GM12878 (cell line): ENCODE measurements around the gene ARHGAP44. TPM values are rescaled to one million over a fixed set of nuclear protein-coding genes. Genes with fewer than 3 reads are reported as not detected.

ENCODE experiments used
- ATAC-seq: fragments of 200-7000 bp; cut with Tn5 transposase; 3 replicates; pipeline ENCODE4 v1.9.1; 2020; ENCODE audit warnings: mild to moderate bottlenecking, moderate library complexity
- BruUV-seq: library from RNA; stranded (reverse); fragments of 400-500 nt; replicated peaks from 2 replicates; lab custom pipeline; 2021; lab: Mats Ljungman, UMichigan
- CTCF ChIA-PET: fragments of 300-600 bp; sonication (Branson Sonifier 250); formaldehyde crosslinking; extraction: SDS; loops from one replicate; lab custom pipeline; 2021; ENCODE audit warnings: inconsistent platforms; lab: Yijun Ruan, JAX
- POLR2A ChIA-PET: fragments of 350-600 bp; formaldehyde crosslinking; extraction: SDS; loops from one replicate; lab custom pipeline; 2021; ENCODE audit warnings: inconsistent platforms; lab: Charles Lee
- RAD21 ChIA-PET: fragments of 300-600 bp; sonication (Branson Sonifier 250); formaldehyde crosslinking; loops from one replicate; lab custom pipeline; 2023; ENCODE audit warnings: antibody characterized with exemption; ENCODE audit not compliant: unreplicated experiment; lab: Charles Lee
- SMC1A ChIA-PET: fragments of 300-600 bp; sonication (Branson Sonifier 250); formaldehyde crosslinking; loops from one replicate; lab custom pipeline; 2023; ENCODE audit not compliant: unreplicated experiment, uncharacterized antibody; lab: Charles Lee
- DNase-seq: peaks from one replicate; pipeline ENCODE4 v3.0.0-alpha.2; 2011; ENCODE audit warnings: low read depth, low spot score
- FAIRE-seq: peaks from 3 replicates; lab custom pipeline; 2011; peaks lifted over from hg19 to GRCh38; lab: Jason Lieb, UNC
- H2AFZ ChIP-seq: 2 replicates; pipeline ENCODE4 v1.6.0; 2011; ENCODE audit warnings: low read depth, low read length, control low read depth; ENCODE audit not compliant: control insufficient read depth
- H3K27ac ChIP-seq: 2 replicates; pipeline ENCODE4 v1.5.1; 2011; ENCODE audit warnings: control low read depth; ENCODE audit not compliant: control insufficient read depth, insufficient read depth
- H3K27me3 ChIP-seq, 2 experiments: replicated peaks in 1 of 2; 2 replicates each; pipeline versions ENCODE4 v1.6.0 to v1.6.1; 2011; ENCODE audit warnings: low read length in 1 of 2; ENCODE audit not compliant: control insufficient read depth in 2 of 2, insufficient read depth in 2 of 2
- H3K36me3 ChIP-seq, 2 experiments: 2 replicates each; pipeline ENCODE4 v1.5.1; 2011; ENCODE audit warnings: low read length in 1 of 2; ENCODE audit not compliant: control insufficient read depth in 2 of 2, insufficient read depth in 2 of 2
- H3K4me1 ChIP-seq: 2 replicates; pipeline ENCODE4 v1.6.1; 2011; ENCODE audit warnings: mild to moderate bottlenecking, low read length, moderate library complexity, mixed read lengths; ENCODE audit not compliant: control insufficient read depth, insufficient read depth
- H3K4me2 ChIP-seq: 2 replicates; pipeline ENCODE4 v1.6.0; 2011; ENCODE audit warnings: control low read depth; ENCODE audit not compliant: control insufficient read depth, insufficient read depth
- H3K4me3 ChIP-seq: fragments of 200-600 bp; sonication (generic); 2 replicates; pipeline ENCODE4 v1.5.1; 2016
- H3K79me2 ChIP-seq: 2 replicates; pipeline ENCODE4 v1.6.0; 2011; ENCODE audit warnings: low read length; ENCODE audit not compliant: control insufficient read depth, insufficient read depth
- H3K9ac ChIP-seq: 2 replicates; pipeline ENCODE4 v1.8.0; 2011; ENCODE audit warnings: low read length, control low read depth, mixed read lengths; ENCODE audit not compliant: control insufficient read depth, insufficient read depth
- H3K9me3 ChIP-seq: replicated peaks from 3 replicates; pipeline ENCODE4 v1.5.1; 2011; ENCODE audit warnings: mild to moderate bottlenecking, low read length; ENCODE audit not compliant: control insufficient read depth, insufficient read depth
- H4K20me1 ChIP-seq: 2 replicates; pipeline ENCODE4 v1.6.0; 2011; ENCODE audit not compliant: control insufficient read depth, insufficient read depth
- GABPA ChIP-seq: IDR thresholded peaks from 2 replicates; pipeline ENCODE4 v1.6.1; 2014; ENCODE audit warnings: antibody characterized with exemption, low read depth, mild to moderate bottlenecking, inconsistent platforms
- JUND ChIP-seq: IDR thresholded peaks from 2 replicates; pipeline ENCODE4 v1.6.1; 2012; ENCODE audit warnings: low read depth, mild to moderate bottlenecking, low read length, improper control_type of control experiment, moderate library complexity
- NR2C1 ChIP-seq: fragments of 450-650 bp; IDR thresholded peaks from 2 replicates; pipeline ENCODE4 v1.6.1; 2017; ENCODE audit warnings: antibody characterized with exemption, mild to moderate bottlenecking, moderate library complexity
- POLR2AphosphoS2 ChIP-seq: IDR thresholded peaks from 2 replicates; pipeline ENCODE4 v1.6.1; 2011; ENCODE audit warnings: low read depth, mild to moderate bottlenecking, low read length, improper control_type of control experiment, moderate library complexity
- YBX1 ChIP-seq: fragments of 450-650 bp; IDR thresholded peaks from 2 replicates; pipeline ENCODE4 v1.6.1; 2016; ENCODE audit warnings: antibody characterized with exemption
- ZNF207 ChIP-seq: fragments of 450-650 bp; IDR thresholded peaks from 2 replicates; pipeline ENCODE4 v1.6.1; 2014; ENCODE audit warnings: antibody characterized with exemption, mild to moderate bottlenecking, borderline replicate concordance
- ZNF384 ChIP-seq: IDR thresholded peaks from 2 replicates; pipeline ENCODE4 v1.6.1; 2012; ENCODE audit warnings: low read depth, mild to moderate bottlenecking, low read length, improper control_type of control experiment, borderline replicate concordance
- ZNF622 ChIP-seq: fragments of 450-650 bp; IDR thresholded peaks from 2 replicates; pipeline ENCODE4 v1.6.1; 2017; ENCODE audit warnings: mild to moderate bottlenecking, inconsistent platforms
- ZZZ3 ChIP-seq: IDR thresholded peaks from 2 replicates; pipeline ENCODE4 v1.6.1; 2011; ENCODE audit warnings: low read depth; ENCODE audit not compliant: control insufficient read depth, insufficient read length
- WGBS: methylation state at CpG from one replicate; pipeline ENCODE4 v1.1.6; 2016; ENCODE audit warnings: low lambda C conversion rate; ENCODE audit not compliant: insufficient replicate concordance, insufficient coverage; ENCODE audit errors: missing lambda C conversion rate; 5-methylcytosine and 5-hydroxymethylcytosine counted together
- in situ Hi-C: fragments of 300-500 bp; cut with MboI; formaldehyde crosslinking; loops from 9 replicates; pipeline ENCODE4 v1.14.3; 2018; ENCODE audit warnings: mixed read lengths
- intact Hi-C: fragments of 100-400 bp; cut with micrococcal nuclease; formaldehyde crosslinking; loops from one replicate; pipeline ENCODE4 v1.14.2; 2022; ENCODE audit not compliant: unreplicated experiment
- polyA plus RNA-seq, 11 experiments: library from polyadenylated mRNA; depleted of rRNA in 4 of 11; unstranded in 6 of 11; stranded (reverse) in 5 of 11; fragments of >200 nt; fragmentation: Nextera tagmentation in 4 of 11; fragmentation: Illumina TruSeq in 1 of 11; extraction: Ambion mirVana in 4 of 11; extraction: Trizol in 1 of 11; gene quantifications; 1 replicate in 1 of 11; 2 replicates in 10 of 11; pipeline versions ENCODE4 v1.2.1 to v1.2.3, GENCODE V29; 2011 to 2016; ENCODE audit warnings: inconsistent platforms in 2 of 11, missing spikeins in 2 of 11, low read depth in 1 of 11
- total RNA-seq, 4 experiments: library from RNA; depleted of rRNA in 3 of 4; stranded (reverse); fragments of >200 nt in 3 of 4; fragmentation: Illumina TruSeq in 1 of 4; extraction: Trizol in 1 of 4; gene quantifications; 2 replicates each; pipeline versions ENCODE4 v1.2.1 to v1.2.3, GENCODE V29; 2013 to 2021
- TF ChIP-seq, protein P1 (sequence below): IDR thresholded peaks from 2 replicates; pipeline ENCODE4 v1.6.1; 2011; ENCODE audit warnings: borderline replicate concordance, low read depth, mild to moderate bottlenecking, moderate library complexity, mixed read lengths, low read length; ENCODE audit not compliant: insufficient read depth; ENCODE audit errors: extremely low read length

Gene ARHGAP44
- total and polyA plus RNA-seq, 10 of the 15 experiments (the other 5 are each of a cell fraction or from before 2014, with no cell fraction given): 0.11 to 1.2 (median 0.48) TPM

GRCh38 chr17:12995896-12996295 is 206.6 kb downstream of the ARHGAP44 start:
- no TSS peak for BruUV-seq
- Histone ChIP-seq H3K79me2 (no peaks in the 10 kb centered on the region), H3K4me3 (no peak overlapping the region), H3K4me1 (no peaks in the 10 kb centered on the region), H3K4me2 (no peak overlapping the region), H3K27me3 (no peaks in the 10 kb centered on the region), H3K36me3 (peaks cover 46 to 58% of the 10 kb centered on the region in 2 experiments), H3K9ac (no peak overlapping the region), H2AFZ (no peak overlapping the region)
- DNase-seq (no peak), ATAC-seq (no peak), FAIRE-seq (no peak)
- POLR2A ChIA-PET: no interaction called here
- in situ Hi-C loops: no loop called here
- TF ChIP-seq ZNF384 (no peak), NR2C1 (no peak), POLR2AphosphoS2 (no peak), ZNF207 (no peak), ZNF622 (no peak), ZZZ3 (no peak), GABPA (no peak), JUND (no peak), YBX1 (no peak)
- TF ChIP-seq, all 136 proteins: peak for 0
- H4K20me1 ChIP-seq: no peaks in the 10 kb centered on the region
- intact Hi-C loops: no loop called here
- ChIA-PET CTCF (no interaction called here), SMC1A (no interaction called here), RAD21 (interaction anchor here (0.7 kb wide), 1 partner anchor 253 kb away, joined by 3 read pairs; no protein-coding TSS in a partner anchor)
- WGBS: 96% methylated on average over 19 of the region's 19 CpGs
- no peak overlapping the region for H3K27ac ChIP-seq
- H3K9me3 ChIP-seq: no peaks in the 10 kb centered on the region

GRCh38 chr17:12996357-12996756 is 207.1 kb downstream of the ARHGAP44 start:
- no peak for ATAC-seq
- H4K20me1 ChIP-seq: no peaks in the 10 kb centered on the region
- H3K36me3 ChIP-seq: peaks cover 46 to 56% of the 10 kb centered on the region in 2 experiments
- H3K4me2 ChIP-seq: no peak overlapping the region
- no peak for FAIRE-seq
- in situ Hi-C loops (no loop called here), intact Hi-C loops (no loop called here)
- RAD21 ChIA-PET: interaction anchor here (0.7 kb wide), 1 partner anchor 254 kb away, joined by 3 read pairs; no protein-coding TSS in a partner anchor
- BruUV-seq: no TSS peak
- H3K27me3 ChIP-seq: no peaks in the 10 kb centered on the region
- CTCF ChIA-PET: no interaction called here
- WGBS: 94% methylated on average over 10 of the region's 10 CpGs
- TF ChIP-seq, protein P1, sequence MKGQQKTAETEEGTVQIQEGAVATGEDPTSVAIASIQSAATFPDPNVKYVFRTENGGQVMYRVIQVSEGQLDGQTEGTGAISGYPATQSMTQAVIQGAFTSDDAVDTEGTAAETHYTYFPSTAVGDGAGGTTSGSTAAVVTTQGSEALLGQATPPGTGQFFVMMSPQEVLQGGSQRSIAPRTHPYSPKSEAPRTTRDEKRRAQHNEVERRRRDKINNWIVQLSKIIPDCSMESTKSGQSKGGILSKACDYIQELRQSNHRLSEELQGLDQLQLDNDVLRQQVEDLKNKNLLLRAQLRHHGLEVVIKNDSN: no peak
- no peaks in the 10 kb centered on the region for H3K9me3 ChIP-seq
- H2AFZ ChIP-seq: no peak overlapping the region
- H3K4me1 ChIP-seq: no peaks in the 10 kb centered on the region
- SMC1A ChIA-PET: interaction anchor here (0.7 kb wide), 1 partner anchor 295 kb away, joined by 3 read pairs; no protein-coding TSS in a partner anchor
- H3K79me2 ChIP-seq: no peaks in the 10 kb centered on the region
- no peak for DNase-seq
- H3K27ac ChIP-seq: no peak overlapping the region
- POLR2A ChIA-PET: no interaction called here
- H3K4me3 ChIP-seq: no peak overlapping the region
- no peak overlapping the region for H3K9ac ChIP-seq
